K562 (cell line): ENCODE data around the gene RBBP4. TPM values are rescaled to one million over a fixed set of nuclear protein-coding genes. Genes with fewer than 3 reads are reported as not detected.

Source experiments
- ADNP ChIP-seq: fragments of 200-800 bp; sonication (Bioruptor generic); IDR thresholded peaks from 2 replicates; pipeline ENCODE4 v1.6.1; 2016; ENCODE audit warnings: missing genetic modification characterization, missing compliant biosample characterization
- FOXP1 ChIP-seq: sonication (generic); formaldehyde crosslinking; IDR thresholded peaks from 2 replicates; pipeline ENCODE4 v1.8.0; 2022; ENCODE audit warnings: mild to moderate bottlenecking, missing genetic modification reagents
- KLF13 ChIP-seq: fragments of 450-650 bp; IDR thresholded peaks from 2 replicates; pipeline ENCODE4 v1.6.1; 2016; ENCODE audit warnings: missing genetic modification characterization, low read depth, mild to moderate bottlenecking, missing compliant biosample characterization, moderate library complexity, borderline replicate concordance
- MECOM ChIP-seq: fragments of 250-450 bp; sonication (Bioruptor Pico); IDR thresholded peaks from 2 replicates; pipeline ENCODE4 v1.8.0; 2022; ENCODE audit warnings: inconsistent platforms
- NR3C1 ChIP-seq: sonication (generic); formaldehyde crosslinking; IDR thresholded peaks from 2 replicates; pipeline ENCODE4 v1.8.1; 2022; ENCODE audit warnings: missing genetic modification reagents
- PBX2 ChIP-seq, 2 experiments: IDR thresholded peaks in 1 of 2; conservative IDR thresholded peaks in 1 of 2; 2 replicates each; pipeline ENCODE4 v1.6.1; 2016; ENCODE audit warnings: low read depth in 2 of 2, mild to moderate bottlenecking in 1 of 2, missing compliant biosample characterization in 1 of 2, missing genetic modification characterization in 1 of 2, moderate library complexity in 1 of 2
- PHF21A ChIP-seq: fragments of 450-650 bp; IDR thresholded peaks from 2 replicates; pipeline ENCODE4 v1.6.1; 2017; ENCODE audit warnings: low read depth, borderline replicate concordance
- RBM17 ChIP-seq: fragments of 200-400 bp; formaldehyde crosslinking; IDR thresholded peaks from 2 replicates; pipeline ENCODE4 v1.6.1; 2017; ENCODE audit warnings: low read depth, mild to moderate bottlenecking, low read length, borderline replicate concordance
- SMAD1 ChIP-seq: fragments of 150-350 bp; IDR thresholded peaks from 2 replicates; pipeline ENCODE4 v1.6.1; 2014; ENCODE audit warnings: low read length, low read depth; ENCODE audit not compliant: partially characterized antibody
- ZC3H8 ChIP-seq: fragments of 450-650 bp; IDR thresholded peaks from 2 replicates; pipeline ENCODE4 v1.6.1; 2017
- ZNF263 ChIP-seq: sonication (generic); formaldehyde crosslinking; IDR thresholded peaks from 2 replicates; pipeline ENCODE4 v1.8.0; 2022; ENCODE audit warnings: mild to moderate bottlenecking, missing genetic modification reagents, borderline replicate concordance
- ZNF699 ChIP-seq: fragments of 250-450 bp; sonication (Bioruptor Pico); IDR thresholded peaks from 2 replicates; pipeline ENCODE4 v1.8.0; 2021; ENCODE audit warnings: mild to moderate bottlenecking, moderate library complexity; ENCODE audit not compliant: insufficient replicate concordance
- ZNF76 ChIP-seq: fragments of 250-450 bp; sonication (Bioruptor Pico); IDR thresholded peaks from 2 replicates; pipeline ENCODE4 v1.4.0; 2020; ENCODE audit warnings: mild to moderate bottlenecking, moderate library complexity, borderline replicate concordance
- polyA plus RNA-seq, 8 experiments: library from polyadenylated mRNA; depleted of rRNA in 4 of 8; stranded (reverse) in 5 of 8; unstranded in 3 of 8; fragments of >200 nt; fragmentation: Nextera tagmentation in 2 of 8; fragmentation: Illumina TruSeq in 1 of 8; extraction: Ambion mirVana in 2 of 8; extraction: Trizol in 1 of 8; gene quantifications; 2 replicates each; pipeline versions ENCODE4 v1.2.1 to v1.2.3, GENCODE V29; 2011 to 2014; ENCODE audit warnings: inconsistent platforms in 1 of 8, missing spikeins in 1 of 8
- total RNA-seq, 7 experiments: library from RNA; depleted of rRNA in 6 of 7; stranded (reverse); fragments of >200 nt in 6 of 7; fragmentation: Illumina TruSeq in 2 of 7; extraction: Trizol in 2 of 7; gene quantifications; 2 replicates each; pipeline versions ENCODE4 v1.2.1 to v1.2.3, GENCODE V29; 2011 to 2021; ENCODE audit warnings: low replicate concordance in 1 of 7
- TF ChIP-seq, protein P1 (sequence below): sonication (generic); formaldehyde crosslinking; IDR thresholded peaks from 2 replicates; pipeline ENCODE4 v1.8.0; 2022; ENCODE audit warnings: mild to moderate bottlenecking, missing genetic modification reagents, borderline replicate concordance
- TF ChIP-seq, protein P2 (sequence below): sonication (generic); formaldehyde crosslinking; IDR thresholded peaks from 2 replicates; pipeline ENCODE4 v1.8.0; 2022; ENCODE audit warnings: mild to moderate bottlenecking, missing genetic modification reagents

RBBP4 gene
- total and polyA plus RNA-seq, 9 of the 15 experiments (the other 6 are each of a cell fraction or from before 2014, with no cell fraction given), result 185 to 409 (median 259) TPM

GRCh38 chr1:32715901-32716311 lies 64.9 kb downstream of the RBBP4 start (continued):
- TF ChIP-seq, protein P1, sequence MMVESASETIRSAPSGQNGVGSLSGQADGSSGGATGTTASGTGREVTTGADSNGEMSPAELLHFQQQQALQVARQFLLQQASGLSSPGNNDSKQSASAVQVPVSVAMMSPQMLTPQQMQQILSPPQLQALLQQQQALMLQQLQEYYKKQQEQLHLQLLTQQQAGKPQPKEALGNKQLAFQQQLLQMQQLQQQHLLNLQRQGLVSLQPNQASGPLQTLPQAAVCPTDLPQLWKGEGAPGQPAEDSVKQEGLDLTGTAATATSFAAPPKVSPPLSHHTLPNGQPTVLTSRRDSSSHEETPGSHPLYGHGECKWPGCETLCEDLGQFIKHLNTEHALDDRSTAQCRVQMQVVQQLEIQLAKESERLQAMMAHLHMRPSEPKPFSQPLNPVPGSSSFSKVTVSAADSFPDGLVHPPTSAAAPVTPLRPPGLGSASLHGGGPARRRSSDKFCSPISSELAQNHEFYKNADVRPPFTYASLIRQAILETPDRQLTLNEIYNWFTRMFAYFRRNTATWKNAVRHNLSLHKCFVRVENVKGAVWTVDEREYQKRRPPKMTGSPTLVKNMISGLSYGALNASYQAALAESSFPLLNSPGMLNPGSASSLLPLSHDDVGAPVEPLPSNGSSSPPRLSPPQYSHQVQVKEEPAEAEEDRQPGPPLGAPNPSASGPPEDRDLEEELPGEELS (CRISPR knock-in tag), result no peak
- TF ChIP-seq ADNP (0 out of 2 replicates have a peak, but pooled peaks have one; percentile 29), ZC3H8 (no peak), FOXP1 (CRISPR knock-in tag) (no peak), ZNF263 (CRISPR knock-in tag) (no peak), KLF13 (tag) (no peak), NR3C1 (no peak), PBX2 (CRISPR knock-in tag; IDR thresholded peaks at IDR 0.05; ENCODE audit: low read depth) (no peak), PBX2 (tag; conservative IDR thresholded peaks at IDR 0.05; ENCODE audit: low read depth) (no peak), ZNF76 (CRISPR knock-in tag) (no peak), ZNF699 (CRISPR knock-in tag) (no peak), RBM17 (no peak), SMAD1 (no peak), MECOM (CRISPR knock-in tag) (peak; percentile 47; the same call in 1 of the 2 replicates), PHF21A (no peak)
- TF ChIP-seq, protein P2, sequence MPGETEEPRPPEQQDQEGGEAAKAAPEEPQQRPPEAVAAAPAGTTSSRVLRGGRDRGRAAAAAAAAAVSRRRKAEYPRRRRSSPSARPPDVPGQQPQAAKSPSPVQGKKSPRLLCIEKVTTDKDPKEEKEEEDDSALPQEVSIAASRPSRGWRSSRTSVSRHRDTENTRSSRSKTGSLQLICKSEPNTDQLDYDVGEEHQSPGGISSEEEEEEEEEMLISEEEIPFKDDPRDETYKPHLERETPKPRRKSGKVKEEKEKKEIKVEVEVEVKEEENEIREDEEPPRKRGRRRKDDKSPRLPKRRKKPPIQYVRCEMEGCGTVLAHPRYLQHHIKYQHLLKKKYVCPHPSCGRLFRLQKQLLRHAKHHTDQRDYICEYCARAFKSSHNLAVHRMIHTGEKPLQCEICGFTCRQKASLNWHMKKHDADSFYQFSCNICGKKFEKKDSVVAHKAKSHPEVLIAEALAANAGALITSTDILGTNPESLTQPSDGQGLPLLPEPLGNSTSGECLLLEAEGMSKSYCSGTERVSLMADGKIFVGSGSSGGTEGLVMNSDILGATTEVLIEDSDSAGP (CRISPR knock-in tag), result no peak
